ENCODE measurements around the gene PTPRT. TPM values are rescaled to one million over a fixed set of nuclear protein-coding genes. Genes with fewer than 3 reads are reported as not detected.

PTPRT gene
- total RNA-seq, 1 experiment from 2014 or later = 0.13 TPM

DNA sequence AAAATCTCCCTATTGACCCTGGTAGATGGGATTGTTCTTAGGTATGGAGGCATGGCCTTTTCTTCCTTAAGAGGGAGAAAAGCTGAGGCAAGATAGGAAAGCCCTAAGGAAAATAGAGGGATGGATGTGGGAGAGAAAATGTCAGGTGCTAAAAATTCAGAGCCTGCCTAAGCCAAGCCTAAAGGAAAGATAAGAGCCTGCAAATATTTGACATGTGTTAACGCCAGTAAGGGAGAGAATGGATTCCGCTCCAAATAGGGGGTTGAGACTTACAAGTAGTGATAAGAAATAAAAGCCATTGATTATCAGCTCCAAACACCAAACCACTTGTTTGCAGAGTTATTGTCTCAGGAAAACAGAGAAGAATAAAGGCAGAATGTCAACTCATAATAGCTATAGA, 533.6 kb downstream of the PTPRT start:
- H2AK5ac ChIP-seq (ENCODE audit: insufficient read length, low read length) = no peak overlapping the region
- H3K79me1 ChIP-seq (ENCODE audit: insufficient read depth, low read depth, low read length, poor library complexity, severe bottlenecking) = no peaks in the 10 kb centered on the region
- no peak overlapping the region for H3K27ac Mint-ChIP-seq
- TF ChIP-seq, protein P1, sequence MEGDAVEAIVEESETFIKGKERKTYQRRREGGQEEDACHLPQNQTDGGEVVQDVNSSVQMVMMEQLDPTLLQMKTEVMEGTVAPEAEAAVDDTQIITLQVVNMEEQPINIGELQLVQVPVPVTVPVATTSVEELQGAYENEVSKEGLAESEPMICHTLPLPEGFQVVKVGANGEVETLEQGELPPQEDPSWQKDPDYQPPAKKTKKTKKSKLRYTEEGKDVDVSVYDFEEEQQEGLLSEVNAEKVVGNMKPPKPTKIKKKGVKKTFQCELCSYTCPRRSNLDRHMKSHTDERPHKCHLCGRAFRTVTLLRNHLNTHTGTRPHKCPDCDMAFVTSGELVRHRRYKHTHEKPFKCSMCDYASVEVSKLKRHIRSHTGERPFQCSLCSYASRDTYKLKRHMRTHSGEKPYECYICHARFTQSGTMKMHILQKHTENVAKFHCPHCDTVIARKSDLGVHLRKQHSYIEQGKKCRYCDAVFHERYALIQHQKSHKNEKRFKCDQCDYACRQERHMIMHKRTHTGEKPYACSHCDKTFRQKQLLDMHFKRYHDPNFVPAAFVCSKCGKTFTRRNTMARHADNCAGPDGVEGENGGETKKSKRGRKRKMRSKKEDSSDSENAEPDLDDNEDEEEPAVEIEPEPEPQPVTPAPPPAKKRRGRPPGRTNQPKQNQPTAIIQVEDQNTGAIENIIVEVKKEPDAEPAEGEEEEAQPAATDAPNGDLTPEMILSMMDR (conservative IDR thresholded peaks at IDR 0.05) = no peak
- no peaks in the 10 kb centered on the region for H3K4me1 ChIP-seq (ENCODE audit: insufficient read depth, low read length)
- H3K4me3 Mint-ChIP-seq = no peak overlapping the region
- no peak overlapping the region for H3K14ac ChIP-seq (ENCODE audit: insufficient read depth, low read length)
- H3K23ac ChIP-seq (ENCODE audit: insufficient read length, low read depth, low read length) = no peak overlapping the region
- no peaks in the 10 kb centered on the region for H3K23me2 ChIP-seq (ENCODE audit: insufficient read length, low read depth, low read length, poor library complexity, severe bottlenecking)
- H3K36me3 Mint-ChIP-seq (ENCODE audit: insufficient read depth in 1 of 3, low read depth in 3 of 3) = no peaks in the 10 kb centered on the region
- H2BK20ac ChIP-seq (ENCODE audit: low read depth, low read length, poor library complexity, severe bottlenecking) = no peak overlapping the region
- WGBS (ENCODE audit: extremely low coverage, insufficient read length, low lambda C conversion rate) = no CpG with 5 or more reads among the region's 2 CpGs
- no peaks in the 10 kb centered on the region for H3K27me3 ChIP-seq (ENCODE audit: insufficient read depth, low read length)
- no peak overlapping the region for H2AFZ ChIP-seq (ENCODE audit: low read length)
- no peak overlapping the region for H3K4ac ChIP-seq (ENCODE audit: low read depth, low read length)
- H4K91ac ChIP-seq (ENCODE audit: insufficient read length, low read depth, low read length) = no peak overlapping the region
- H3K18ac ChIP-seq (ENCODE audit: insufficient read length, low read depth, low read length) = no peak overlapping the region
- H2BK5ac ChIP-seq (ENCODE audit: insufficient read length, low read length) = no peak overlapping the region
- DNase-seq = no peak
- H3K56ac ChIP-seq (ENCODE audit: insufficient read length, low read depth, low read length) = no peak overlapping the region
- no peaks in the 10 kb centered on the region for H3K79me2 ChIP-seq (ENCODE audit: insufficient read depth, low read length)
- H2BK120ac ChIP-seq (ENCODE audit: low read depth, low read length, poor library complexity, severe bottlenecking) = no peak overlapping the region
- no peaks in the 10 kb centered on the region for H3K27me3 Mint-ChIP-seq (ENCODE audit: low read depth)
- no peak overlapping the region for H3T11ph ChIP-seq (ENCODE audit: low read length)
- no peaks in the 10 kb centered on the region for H3K9me3 ChIP-seq (ENCODE audit: control insufficient read depth, low read depth, low read length)
- no peak overlapping the region for H3K4me2 ChIP-seq (ENCODE audit: insufficient read depth, insufficient read length, low read length)
- no peaks in the 10 kb centered on the region for H3K9me3 Mint-ChIP-seq
- no peak overlapping the region for H4K5ac ChIP-seq (ENCODE audit: insufficient read length, low read depth, low read length)
- H3K27ac ChIP-seq (ENCODE audit: insufficient read length, low read depth, low read length) = no peak overlapping the region
- H2BK15ac ChIP-seq (ENCODE audit: low read depth, low read length) = no peak overlapping the region
- H3K4me1 Mint-ChIP-seq = no peaks in the 10 kb centered on the region
- no peak overlapping the region for H4K8ac ChIP-seq (replicated peaks; ENCODE audit: insufficient read length, low read depth, low read length)
- H2BK12ac ChIP-seq (ENCODE audit: insufficient read length, low read depth, low read length) = no peak overlapping the region
- H4K20me1 ChIP-seq (ENCODE audit: control insufficient read depth, insufficient read depth, insufficient read length) = no peaks in the 10 kb centered on the region
- H3K9ac ChIP-seq (ENCODE audit: extremely low read depth, insufficient read length, low read length) = no peak overlapping the region
